Body of pancreas (tissue), 4 donors: ENCODE results near the gene NME5. TPM values are rescaled to one million over a fixed set of nuclear protein-coding genes. Genes with fewer than 3 reads are reported as not detected.

ENCODE experiments used
- ATAC-seq: fragments of 150-250 bp; one replicate; pipeline ENCODE4 v1.9.1; 2016
- DNase-seq, 4 donors: peaks; one replicate each; pipeline ENCODE4 v3.0.0-alpha.2; 2019
- H3K27ac ChIP-seq, 4 donors: fragments of 200-600 bp; sonication (generic); 1 replicate in 3 of 4; 2 replicates in 1 of 4; pipeline versions ENCODE4 v1.5.1 to v1.6.1; 2016 to 2019; ENCODE audit warnings: mild to moderate bottlenecking in 1 of 4, mixed read lengths in 1 of 4, moderate library complexity in 1 of 4
- H3K27me3 ChIP-seq, 2 donors: fragments of 200-600 bp; sonication (generic); one replicate each; pipeline ENCODE4 v1.6.0; 2016; ENCODE audit warnings: mild to moderate bottlenecking in 1 of 2
- H3K36me3 ChIP-seq, 2 donors: fragments of 200-600 bp; sonication (generic); replicated peaks in 1 of 2; 2 replicates each; pipeline ENCODE4 v1.5.1; 2016; ENCODE audit warnings: low read depth in 2 of 2; ENCODE audit not compliant: insufficient read depth in 1 of 2
- H3K4me1 ChIP-seq: fragments of 200-600 bp; sonication (generic); one replicate; pipeline ENCODE4 v1.6.0; 2016
- H3K4me3 ChIP-seq, 2 donors: fragments of 200-600 bp; sonication (generic); 1 replicate in 1 of 2; 2 replicates in 1 of 2; pipeline ENCODE4 v1.5.1; 2016 to 2019
- H3K9me3 ChIP-seq, 3 donors: fragments of 200-600 bp; sonication (generic); 1 replicate in 2 of 3; 2 replicates in 1 of 3; pipeline ENCODE4 v1.5.1; 2016
- CTCF ChIP-seq, 7 experiments: fragments of 450-650 bp in 4 of 7; fragments of 200-600 bp in 3 of 7; sonication (generic) in 3 of 7; IDR thresholded peaks; one replicate each; pipeline ENCODE4 v1.5.1; 2016 to 2019; ENCODE audit warnings: antibody characterized with exemption in 7 of 7
- POLR2A ChIP-seq, 3 donors: fragments of 450-650 bp; IDR thresholded peaks; one replicate each; pipeline ENCODE4 v1.6.1; 2016; ENCODE audit warnings: antibody characterized with exemption in 3 of 3, mild to moderate bottlenecking in 2 of 3
- WGBS, 2 donors: methylation state at CpG; one replicate each; pipeline ENCODE4 v1.1.5; 2017; 5-methylcytosine and 5-hydroxymethylcytosine counted together
- intact Hi-C: fragments of 100-400 bp; cut with DNase I; formaldehyde crosslinking; loops from one replicate; pipeline ENCODE4 v1.15.1; 2023
- total RNA-seq, 2 donors: library from RNA; depleted of rRNA; stranded (reverse); fragments of >200 nt; gene quantifications; one replicate each; pipeline ENCODE4 v1.1.0, GENCODE V29; 2016

Gene NME5
- total RNA-seq, 2 donors from 2014 or later, result 7.5 TPM; not detected in 1

- WGBS, 2 donors, result 79 to 80% methylated on average over 5 of the region's 5 CpGs
- intact Hi-C loops, result no loop called here
- Histone ChIP-seq H3K36me3 (no peaks in the 10 kb centered on the region), H3K4me3 (no peak overlapping the region), H3K4me1 (peaks cover 21% of the 10 kb centered on the region), H3K27me3 (no peaks in the 10 kb centered on the region), H3K9me3 (no peaks in the 10 kb centered on the region), H3K27ac (no peak overlapping the region)
- DNase-seq, result no peak
- TF ChIP-seq POLR2A (IDR thresholded peaks at IDR 0.05) (no peak), CTCF (IDR thresholded peaks at IDR 0.05) (no peak)
- no peak for ATAC-seq
These were observed 41.6 kb upstream of the NME5 start for GRCh38 chr5:138180841-138181240.

- Histone ChIP-seq H3K4me1 (peaks cover 21% of the 10 kb centered on the region), H3K4me3 (no peak overlapping the region), H3K27me3 (no peaks in the 10 kb centered on the region), H3K27ac (no peak overlapping the region), H3K36me3 (no peaks in the 10 kb centered on the region), H3K9me3 (no peaks in the 10 kb centered on the region)
- intact Hi-C loops, result no loop called here
- ATAC-seq (no peak), DNase-seq (no peak)
- TF ChIP-seq POLR2A (IDR thresholded peaks at IDR 0.05) (no peak), CTCF (IDR thresholded peaks at IDR 0.05) (peak in 3 of 7 experiments; percentile 13 to 29 (median 25))
- WGBS, 2 donors, result 64 to 68% methylated on average over 5 of the region's 5 CpGs
These were observed 41.1 kb upstream of the NME5 start for GRCh38 chr5:138180183-138180782.

GRCh38 chr5:138179277-138179857 is 40.1 kb upstream of the NME5 start:
- Histone ChIP-seq H3K36me3 (peaks cover 0 to 2% of the 10 kb centered on the region in 2 donors), H3K4me3 (peak overlapping the region in 1 of 2 donors; percentile 6), H3K9me3 (no peaks in the 10 kb centered on the region), H3K27ac (no peak overlapping the region), H3K27me3 (no peaks in the 10 kb centered on the region), H3K4me1 (peaks cover 21% of the 10 kb centered on the region)
- no peak for TF ChIP-seq POLR2A (IDR thresholded peaks at IDR 0.05)
- TF ChIP-seq CTCF (IDR thresholded peaks at IDR 0.05), result no peak
- intact Hi-C loops, result no loop called here
- WGBS, 2 donors, result 1% methylated on average over 21 to 23 of the region's 23 CpGs
- DNase-seq (no peak), ATAC-seq (no peak)

GRCh38 chr5:138178516-138179276 is 39.5 kb upstream of the NME5 start, which contains the start of the genes BRD8 and KIF20A:
BRD8 (minus strand) TSS chr5:138178630; CDS start chr5:138178614, 16 bp downstream.
KIF20A (plus strand) TSS chr5:138179112; CDS start chr5:138179681, 569 bp downstream.
- WGBS, 2 donors, result 0 to 1% methylated on average over 30 to 41 of the region's 41 CpGs
- Histone ChIP-seq H3K4me3 (peak within 1 kb of the TSS; percentile 67 to 80), H3K4me1 (peaks cover 21% of the 10 kb centered on the region), H3K9me3 (no peaks in the 10 kb centered on the region), H3K27ac (peak within 1 kb of the TSS; percentile 65 to 86 (median 80)), H3K36me3 (peaks cover 0 to 5% of the 10 kb centered on the region in 2 donors), H3K27me3 (no peaks in the 10 kb centered on the region)
- DNase-seq (peak; percentile 95 to 98 (median 96)), ATAC-seq (peak; percentile 97)
- intact Hi-C loops, result no loop called here
- peak in 2 of 3 donors; percentile 69 to 73 for TF ChIP-seq POLR2A (IDR thresholded peaks at IDR 0.05)
- TF ChIP-seq CTCF (IDR thresholded peaks at IDR 0.05), result no peak
